Measurements from ENCODE around the gene LIMCH1.

Gene LIMCH1

DNA sequence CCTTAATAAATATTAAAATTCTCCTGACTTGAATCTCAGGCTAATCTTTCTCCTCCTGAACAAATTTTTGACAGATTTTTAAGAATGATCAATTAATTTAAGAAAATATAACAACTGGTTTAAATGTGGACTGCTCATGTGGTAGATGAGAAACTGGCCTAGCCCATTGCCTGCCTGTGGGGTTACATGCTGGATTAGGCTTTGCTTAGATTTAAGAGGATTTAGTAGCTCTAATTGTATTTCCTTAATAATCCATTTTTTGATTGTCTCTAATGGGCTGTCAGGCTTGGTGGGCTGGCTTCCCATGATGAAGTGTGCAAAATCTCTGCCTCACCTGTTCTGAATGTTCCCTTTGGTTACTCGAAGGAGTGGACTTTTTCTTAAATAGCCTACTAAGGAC lies 27.8 kb upstream of the LIMCH1 start:
- Histone ChIP-seq H3K27me3 (ENCODE audit: control insufficient read depth in 5 of 5, insufficient read depth in 4 of 5, low read length in 5 of 5) (no peaks in the 10 kb centered on the region), H3K27ac (ENCODE audit: low read depth, low read length) (no peak overlapping the region), H3K9me3 (ENCODE audit: control insufficient read depth in 5 of 5, low read length in 5 of 5) (no peaks in the 10 kb centered on the region), H3K9ac (ENCODE audit: low read length in 5 of 5) (no peak overlapping the region), H3K4me1 (ENCODE audit: control insufficient read depth in 5 of 5, insufficient read depth in 5 of 5, low read length in 5 of 5) (peaks cover 0 to 26% (median 16%) of the 10 kb centered on the region in 5 donors), H3K36me3 (ENCODE audit: control insufficient read depth in 5 of 5, insufficient read depth in 5 of 5, low read length in 5 of 5) (no peaks in the 10 kb centered on the region), H3K4me3 (ENCODE audit: low read depth in 1 of 5, low read length in 5 of 5) (no peak overlapping the region)

DNA sequence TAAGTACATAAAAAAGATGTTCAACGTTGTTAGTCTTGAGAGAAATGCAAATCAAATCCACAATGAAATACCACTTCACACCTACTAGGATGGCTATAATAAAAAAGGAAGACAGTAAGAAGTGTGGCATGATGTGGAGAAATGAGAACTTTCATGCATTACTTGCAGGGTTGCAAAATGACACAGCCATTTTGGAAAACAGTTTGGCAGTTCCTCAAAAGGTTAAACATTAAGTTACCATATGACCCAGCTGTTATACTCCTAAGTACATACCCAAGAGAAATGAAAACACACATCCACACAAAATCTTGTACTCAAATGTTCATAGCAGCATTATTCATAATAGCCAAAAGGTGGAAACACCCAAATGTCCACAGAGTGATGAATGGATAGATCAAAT lies 25.8 kb upstream of the LIMCH1 start:
- no peaks in the 10 kb centered on the region for H3K36me3 ChIP-seq (ENCODE audit: control insufficient read depth in 5 of 5, insufficient read depth in 5 of 5, low read length in 5 of 5)
- no peak overlapping the region for H3K27ac ChIP-seq (ENCODE audit: low read depth, low read length)
- no peak overlapping the region for H3K9ac ChIP-seq (ENCODE audit: low read length in 5 of 5)
- peaks cover 0 to 27% (median 12%) of the 10 kb centered on the region in 5 donors for H3K4me1 ChIP-seq (ENCODE audit: control insufficient read depth in 5 of 5, insufficient read depth in 5 of 5, low read length in 5 of 5)
- no peaks in the 10 kb centered on the region for H3K27me3 ChIP-seq (ENCODE audit: control insufficient read depth in 5 of 5, insufficient read depth in 4 of 5, low read length in 5 of 5)
- no peaks in the 10 kb centered on the region for H3K9me3 ChIP-seq (ENCODE audit: control insufficient read depth in 5 of 5, low read length in 5 of 5)
- no peak overlapping the region for H3K4me3 ChIP-seq (ENCODE audit: low read depth in 1 of 5, low read length in 5 of 5)

DNA sequence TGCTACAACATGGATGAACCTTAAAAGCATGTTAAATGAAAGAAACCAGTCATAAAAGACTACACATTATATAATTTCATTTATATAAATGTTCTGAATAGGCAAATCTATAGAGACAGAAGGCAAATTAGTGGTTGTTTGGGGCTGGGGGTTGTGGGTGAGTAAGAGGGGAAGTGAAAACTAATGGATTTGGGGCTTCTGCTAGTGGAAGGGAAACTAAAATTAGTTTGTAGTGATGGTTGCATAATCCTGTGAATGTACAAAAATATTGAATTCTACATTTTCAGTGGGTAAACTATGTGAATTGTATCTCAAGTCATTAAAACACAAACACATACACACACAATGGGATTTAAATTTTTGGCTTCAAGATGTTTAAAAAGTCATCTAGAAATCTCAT lies 25.4 kb upstream of the LIMCH1 start:
- Histone ChIP-seq H3K9ac (ENCODE audit: low read length in 5 of 5) (no peak overlapping the region), H3K27me3 (ENCODE audit: control insufficient read depth in 5 of 5, insufficient read depth in 4 of 5, low read length in 5 of 5) (no peaks in the 10 kb centered on the region), H3K4me1 (ENCODE audit: control insufficient read depth in 5 of 5, insufficient read depth in 5 of 5, low read length in 5 of 5) (peaks cover 0 to 27% (median 12%) of the 10 kb centered on the region in 5 donors), H3K27ac (ENCODE audit: low read depth, low read length) (no peak overlapping the region), H3K9me3 (ENCODE audit: control insufficient read depth in 5 of 5, low read length in 5 of 5) (no peaks in the 10 kb centered on the region), H3K36me3 (ENCODE audit: control insufficient read depth in 5 of 5, insufficient read depth in 5 of 5, low read length in 5 of 5) (no peaks in the 10 kb centered on the region), H3K4me3 (ENCODE audit: low read depth in 1 of 5, low read length in 5 of 5) (no peak overlapping the region)

DNA sequence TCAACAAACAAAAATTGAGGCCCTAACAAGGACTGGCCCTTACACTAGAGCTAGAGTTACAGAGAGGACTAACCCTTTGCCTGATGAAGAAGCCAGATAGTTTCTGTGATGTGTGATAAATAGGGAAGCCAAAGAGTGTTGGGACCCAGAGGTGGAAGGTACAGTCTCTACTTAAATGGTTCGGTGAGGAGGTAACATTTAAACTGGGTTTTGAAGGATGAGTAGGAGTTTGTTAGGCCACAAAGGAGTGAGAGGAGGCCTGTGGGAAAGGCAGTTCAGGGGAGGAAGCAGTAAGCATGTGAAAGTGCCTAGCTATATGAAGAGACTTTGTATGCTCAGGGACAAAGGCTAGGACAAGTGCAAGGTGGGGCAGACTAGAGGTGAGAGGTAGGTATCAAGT lies 23.8 kb upstream of the LIMCH1 start:
- Histone ChIP-seq H3K27me3 (ENCODE audit: control insufficient read depth in 5 of 5, insufficient read depth in 4 of 5, low read length in 5 of 5) (no peaks in the 10 kb centered on the region), H3K9me3 (ENCODE audit: control insufficient read depth in 5 of 5, low read length in 5 of 5) (no peaks in the 10 kb centered on the region), H3K27ac (ENCODE audit: low read depth, low read length) (no peak overlapping the region), H3K4me3 (ENCODE audit: low read depth in 1 of 5, low read length in 5 of 5) (no peak overlapping the region), H3K9ac (ENCODE audit: low read length in 5 of 5) (no peak overlapping the region), H3K36me3 (ENCODE audit: control insufficient read depth in 5 of 5, insufficient read depth in 5 of 5, low read length in 5 of 5) (no peaks in the 10 kb centered on the region), H3K4me1 (ENCODE audit: control insufficient read depth in 5 of 5, insufficient read depth in 5 of 5, low read length in 5 of 5) (peaks cover 0 to 24% (median 11%) of the 10 kb centered on the region in 5 donors)

DNA sequence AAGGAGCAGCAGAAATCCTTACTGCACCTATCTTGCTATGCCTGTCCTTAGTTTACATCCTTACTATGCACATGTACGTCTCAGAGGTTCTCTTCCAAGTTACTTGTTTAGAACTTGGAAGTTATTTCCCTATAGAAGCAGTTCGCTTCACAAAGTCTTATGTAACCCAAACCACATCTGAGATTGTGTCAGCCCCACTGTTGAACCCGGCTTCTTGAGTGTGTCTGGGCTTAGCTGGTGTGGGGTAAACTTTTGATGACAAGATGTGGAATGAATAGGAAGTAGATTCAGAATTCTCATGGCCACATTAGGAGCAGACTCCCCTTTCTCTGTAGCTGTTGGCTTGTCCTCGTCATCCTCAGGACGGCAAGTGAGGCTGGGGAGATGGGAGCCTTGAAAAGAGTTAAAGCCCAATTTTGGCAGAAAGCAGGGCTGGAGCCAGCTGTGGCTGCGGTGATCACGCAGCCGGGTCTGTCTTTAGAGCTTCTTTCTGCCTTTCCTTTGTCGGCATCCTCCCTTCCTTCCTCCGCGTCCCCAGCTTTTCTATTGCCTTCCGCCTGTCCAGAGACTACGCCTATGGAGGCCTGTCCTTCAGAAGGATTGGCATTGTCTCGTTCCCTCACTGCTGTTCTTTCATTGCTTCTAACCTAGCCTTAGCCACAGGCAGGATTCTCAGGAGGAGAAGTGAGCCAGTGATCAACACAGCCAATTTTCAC lies 23.0 kb upstream of the LIMCH1 start:
- Histone ChIP-seq H3K27ac (ENCODE audit: low read depth, low read length) (no peak overlapping the region), H3K4me1 (ENCODE audit: control insufficient read depth in 5 of 5, insufficient read depth in 5 of 5, low read length in 5 of 5) (peaks cover 0 to 17% (median 5%) of the 10 kb centered on the region in 5 donors), H3K36me3 (ENCODE audit: control insufficient read depth in 5 of 5, insufficient read depth in 5 of 5, low read length in 5 of 5) (no peaks in the 10 kb centered on the region), H3K9me3 (ENCODE audit: control insufficient read depth in 5 of 5, low read length in 5 of 5) (no peaks in the 10 kb centered on the region), H3K9ac (ENCODE audit: low read length in 5 of 5) (no peak overlapping the region), H3K4me3 (ENCODE audit: low read depth in 1 of 5, low read length in 5 of 5) (peak overlapping the region in 1 of 5 donors; percentile 10), H3K27me3 (ENCODE audit: control insufficient read depth in 5 of 5, insufficient read depth in 4 of 5, low read length in 5 of 5) (no peaks in the 10 kb centered on the region)

DNA sequence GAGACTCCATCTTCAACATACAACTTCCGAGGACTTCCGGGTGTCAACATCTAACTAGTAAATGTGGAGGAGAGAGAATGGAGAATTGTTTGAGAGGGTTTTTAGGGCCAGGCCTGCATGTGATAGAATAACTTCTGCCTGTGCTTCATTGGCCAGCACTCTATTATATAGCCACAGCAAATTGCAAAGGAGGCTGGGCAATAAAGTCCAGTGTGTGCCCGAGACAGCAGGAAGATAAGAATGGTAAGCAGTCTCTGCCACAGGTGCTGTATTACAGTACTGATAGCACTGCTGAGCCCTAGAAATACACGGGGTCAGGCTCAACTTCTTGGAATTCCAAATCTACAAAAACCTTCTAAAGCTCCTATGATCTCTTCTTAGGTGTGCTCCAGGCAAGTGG lies 20.8 kb upstream of the LIMCH1 start:
- H3K27ac ChIP-seq (ENCODE audit: low read depth, low read length), result no peak overlapping the region
- H3K9ac ChIP-seq (ENCODE audit: low read length in 5 of 5), result no peak overlapping the region
- H3K36me3 ChIP-seq (ENCODE audit: control insufficient read depth in 5 of 5, insufficient read depth in 5 of 5, low read length in 5 of 5), result no peaks in the 10 kb centered on the region
- no peaks in the 10 kb centered on the region for H3K27me3 ChIP-seq (ENCODE audit: control insufficient read depth in 5 of 5, insufficient read depth in 4 of 5, low read length in 5 of 5)
- H3K4me3 ChIP-seq (ENCODE audit: low read depth in 1 of 5, low read length in 5 of 5), result no peak overlapping the region
- peaks cover 0 to 17% (median 5%) of the 10 kb centered on the region in 5 donors for H3K4me1 ChIP-seq (ENCODE audit: control insufficient read depth in 5 of 5, insufficient read depth in 5 of 5, low read length in 5 of 5)
- H3K9me3 ChIP-seq (ENCODE audit: control insufficient read depth in 5 of 5, low read length in 5 of 5), result no peaks in the 10 kb centered on the region

DNA sequence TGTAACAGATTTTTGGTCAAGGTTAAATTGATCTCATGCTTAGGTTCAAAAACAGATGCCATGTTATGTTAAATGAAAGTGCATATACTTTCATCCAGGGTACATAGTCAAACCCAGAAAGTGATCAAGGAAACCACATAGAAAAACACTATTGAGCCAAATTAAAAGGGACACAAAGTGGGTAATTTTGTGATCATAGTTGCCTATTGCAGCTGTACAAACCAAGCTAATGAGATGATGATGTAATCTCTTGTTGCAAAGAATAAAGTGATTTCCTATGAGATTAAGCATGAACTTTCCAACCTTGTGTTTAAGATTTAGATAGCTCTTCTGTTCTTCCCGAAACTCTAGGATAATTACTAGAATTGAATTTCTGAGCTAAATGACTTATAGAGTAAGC lies 20.2 kb upstream of the LIMCH1 start:
- H3K27me3 ChIP-seq (ENCODE audit: control insufficient read depth in 5 of 5, insufficient read depth in 4 of 5, low read length in 5 of 5), result no peaks in the 10 kb centered on the region
- H3K4me1 ChIP-seq (ENCODE audit: control insufficient read depth in 5 of 5, insufficient read depth in 5 of 5, low read length in 5 of 5), result peaks cover 0 to 17% (median 5%) of the 10 kb centered on the region in 5 donors
- H3K4me3 ChIP-seq (ENCODE audit: low read depth in 1 of 5, low read length in 5 of 5), result no peak overlapping the region
- H3K36me3 ChIP-seq (ENCODE audit: control insufficient read depth in 5 of 5, insufficient read depth in 5 of 5, low read length in 5 of 5), result no peaks in the 10 kb centered on the region
- no peaks in the 10 kb centered on the region for H3K9me3 ChIP-seq (ENCODE audit: control insufficient read depth in 5 of 5, low read length in 5 of 5)
- H3K9ac ChIP-seq (ENCODE audit: low read length in 5 of 5), result no peak overlapping the region
- H3K27ac ChIP-seq (ENCODE audit: low read depth, low read length), result no peak overlapping the region

DNA sequence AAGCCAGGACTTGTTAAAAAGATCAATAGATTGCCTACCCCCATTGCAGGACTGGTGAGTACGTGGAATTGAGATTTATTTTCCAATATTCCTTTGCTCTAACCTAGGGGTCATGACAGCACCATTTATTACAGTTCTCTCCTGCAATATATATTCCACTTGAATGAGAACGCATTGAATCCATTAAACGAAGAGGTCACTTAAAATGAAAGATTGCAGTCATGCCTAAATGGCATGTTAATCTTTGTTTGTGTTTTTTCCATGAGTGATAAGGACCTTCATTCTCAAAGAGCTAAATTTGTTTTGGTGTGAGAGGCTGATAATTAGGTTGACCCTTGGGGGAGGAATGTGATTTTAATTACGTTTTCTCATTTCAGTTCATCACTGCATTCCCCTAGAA lies 13.5 kb upstream of the LIMCH1 start:
- peaks cover 0 to 4% (median 3%) of the 10 kb centered on the region in 5 donors for H3K36me3 ChIP-seq (ENCODE audit: control insufficient read depth in 5 of 5, insufficient read depth in 5 of 5, low read length in 5 of 5)
- H3K9me3 ChIP-seq (ENCODE audit: control insufficient read depth in 5 of 5, low read length in 5 of 5), result no peaks in the 10 kb centered on the region
- no peak overlapping the region for H3K27ac ChIP-seq (ENCODE audit: low read depth, low read length)
- peaks cover 0 to 8% (median 5%) of the 10 kb centered on the region in 5 donors for H3K4me1 ChIP-seq (ENCODE audit: control insufficient read depth in 5 of 5, insufficient read depth in 5 of 5, low read length in 5 of 5)
- H3K4me3 ChIP-seq (ENCODE audit: low read depth in 1 of 5, low read length in 5 of 5), result no peak overlapping the region
- H3K9ac ChIP-seq (ENCODE audit: low read length in 5 of 5), result no peak overlapping the region
- H3K27me3 ChIP-seq (ENCODE audit: control insufficient read depth in 5 of 5, insufficient read depth in 4 of 5, low read length in 5 of 5), result no peaks in the 10 kb centered on the region

DNA sequence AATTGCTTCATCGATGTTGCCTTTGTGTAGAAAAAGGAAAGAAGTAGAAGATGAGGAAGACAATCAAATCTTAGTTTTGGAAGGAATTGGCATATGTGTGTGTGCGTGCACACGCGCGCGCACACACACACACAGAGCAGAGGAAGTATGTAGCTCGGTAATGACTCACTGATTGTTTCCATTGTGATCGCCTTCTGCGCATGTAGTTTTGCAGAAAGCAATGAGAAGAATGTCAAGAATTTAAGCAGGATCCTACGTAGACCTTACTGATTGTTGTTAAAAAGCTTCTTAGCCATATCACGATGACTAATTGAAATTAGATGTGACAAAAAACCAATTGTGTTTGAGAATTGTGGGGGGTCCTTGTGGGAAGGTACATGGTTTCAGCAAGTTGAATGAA lies 12.8 kb upstream of the LIMCH1 start:
- Histone ChIP-seq H3K9me3 (ENCODE audit: control insufficient read depth in 5 of 5, low read length in 5 of 5) (no peaks in the 10 kb centered on the region), H3K4me3 (ENCODE audit: low read depth in 1 of 5, low read length in 5 of 5) (no peak overlapping the region), H3K36me3 (ENCODE audit: control insufficient read depth in 5 of 5, insufficient read depth in 5 of 5, low read length in 5 of 5) (peaks cover 0 to 4% (median 3%) of the 10 kb centered on the region in 5 donors), H3K27ac (ENCODE audit: low read depth, low read length) (no peak overlapping the region), H3K9ac (ENCODE audit: low read length in 5 of 5) (no peak overlapping the region), H3K27me3 (ENCODE audit: control insufficient read depth in 5 of 5, insufficient read depth in 4 of 5, low read length in 5 of 5) (no peaks in the 10 kb centered on the region), H3K4me1 (ENCODE audit: control insufficient read depth in 5 of 5, insufficient read depth in 5 of 5, low read length in 5 of 5) (peaks cover 0 to 8% (median 5%) of the 10 kb centered on the region in 5 donors)

DNA sequence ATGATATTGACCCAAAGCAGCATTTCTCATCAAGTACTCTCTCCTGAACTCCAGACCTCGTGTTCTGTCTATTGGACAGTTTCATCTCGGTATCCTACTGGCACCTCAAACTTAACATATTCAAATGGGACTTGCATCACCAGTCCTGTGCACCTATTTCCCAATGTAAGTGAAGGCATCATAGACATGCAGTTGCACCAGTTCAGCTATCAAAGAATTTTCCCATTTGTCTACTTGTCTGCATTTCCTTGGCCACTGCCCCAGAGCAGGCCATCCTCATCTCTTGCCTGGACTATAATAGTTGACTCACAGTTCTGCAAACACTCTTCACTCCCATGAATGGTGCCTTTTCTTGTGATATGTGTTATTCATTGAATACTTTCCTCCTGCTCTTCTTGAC lies 11.3 kb upstream of the LIMCH1 start:
- no peak overlapping the region for H3K9ac ChIP-seq (ENCODE audit: low read length in 5 of 5)
- no peak overlapping the region for H3K27ac ChIP-seq (ENCODE audit: low read depth, low read length)
- no peaks in the 10 kb centered on the region for H3K9me3 ChIP-seq (ENCODE audit: control insufficient read depth in 5 of 5, low read length in 5 of 5)
- no peaks in the 10 kb centered on the region for H3K27me3 ChIP-seq (ENCODE audit: control insufficient read depth in 5 of 5, insufficient read depth in 4 of 5, low read length in 5 of 5)
- H3K4me1 ChIP-seq (ENCODE audit: control insufficient read depth in 5 of 5, insufficient read depth in 5 of 5, low read length in 5 of 5), result peaks cover 0 to 8% (median 6%) of the 10 kb centered on the region in 5 donors
- H3K4me3 ChIP-seq (ENCODE audit: low read depth in 1 of 5, low read length in 5 of 5), result no peak overlapping the region
- peaks cover 0 to 4% (median 3%) of the 10 kb centered on the region in 5 donors for H3K36me3 ChIP-seq (ENCODE audit: control insufficient read depth in 5 of 5, insufficient read depth in 5 of 5, low read length in 5 of 5)
